Fibroblast of the aortic adventitia (primary cell): Measurements from ENCODE around the gene IGSF22. TPM values are rescaled to one million over a fixed set of nuclear protein-coding genes. Genes with fewer than 3 reads are reported as not detected.

ENCODE experiments used
- DNase-seq: peaks from one replicate; pipeline ENCODE4 v3.0.0-alpha.2; 2010; ENCODE audit warnings: low read depth
- H3K4me3 ChIP-seq: 2 replicates; pipeline ENCODE4 v1.5.1; 2011; ENCODE audit warnings: low read depth, mild to moderate bottlenecking, control low read depth, low read length, moderate library complexity
- CTCF ChIP-seq: IDR thresholded peaks from 2 replicates; pipeline ENCODE4 v1.5.1; 2011; ENCODE audit warnings: mild to moderate bottlenecking, low read length, control low read depth, inconsistent platforms; ENCODE audit not compliant: insufficient read depth
- total RNA-seq: library from RNA; depleted of rRNA; stranded (reverse); fragments of >200 nt; gene quantifications from 2 replicates; pipeline ENCODE4 v1.2.3, GENCODE V29; 2012; ENCODE audit warnings: low replicate concordance

The IGSF22 gene
- not detected in 2 replicates for total RNA-seq

DNA sequence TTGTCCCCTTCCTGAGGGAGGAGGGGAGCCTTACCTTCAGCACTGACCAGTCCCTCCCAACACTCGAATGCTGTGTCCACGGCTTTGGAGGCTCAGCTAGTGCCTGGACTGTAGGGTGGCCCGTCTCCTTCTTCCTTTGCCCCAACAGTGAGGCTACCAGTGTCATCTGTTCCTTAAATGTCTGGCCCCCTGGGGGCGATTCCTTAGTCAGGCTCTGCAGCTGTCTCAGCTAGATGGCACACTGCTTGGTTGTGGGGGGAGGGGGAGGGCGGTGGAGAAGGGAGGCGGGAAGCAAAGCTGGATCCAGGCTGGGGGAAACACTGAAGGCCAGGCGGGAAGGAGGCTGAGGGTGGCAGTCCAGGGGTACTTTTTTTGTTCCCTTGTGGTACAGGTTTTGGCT is at the start of gene IGSF22:
Gene IGSF22 (minus strand): TSS at position 149 of the 400 bp plus-strand sequence. CDS start 1,952 bp downstream, outside the sequence.
- DNase-seq, result no peak
- no peak for TF ChIP-seq CTCF
- no peak within 1 kb of the TSS for H3K4me3 ChIP-seq

DNA sequence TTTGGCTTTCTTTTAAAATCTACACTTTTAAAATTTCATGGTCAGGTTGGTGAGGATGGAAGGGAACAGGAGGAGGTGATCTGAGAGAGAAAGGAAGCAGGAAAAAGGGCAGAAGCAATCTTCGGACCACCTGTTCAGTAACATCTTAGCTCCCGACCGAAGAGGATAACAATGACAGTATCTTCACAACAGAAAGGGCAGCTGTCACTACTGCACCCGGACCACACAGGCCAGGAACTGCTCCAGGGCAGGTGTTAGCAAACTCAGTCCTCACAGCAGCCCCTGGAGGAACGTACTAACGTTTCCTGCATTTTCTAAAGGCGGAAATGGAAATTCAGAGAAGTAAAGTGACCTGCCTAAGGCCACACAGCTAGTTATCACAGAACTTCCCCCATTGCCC is 48.8 kb upstream of the IGSF22 start:
- no peak for DNase-seq
- no peak for TF ChIP-seq CTCF
- H3K4me3 ChIP-seq, result no peak overlapping the region

GRCh38 chr11:18773681-18774080 is 47.7 kb upstream of the IGSF22 start:
- no peak overlapping the region for H3K4me3 ChIP-seq
- DNase-seq, result no peak
- TF ChIP-seq CTCF, result no peak

- no peak overlapping the region for H3K4me3 ChIP-seq
- TF ChIP-seq CTCF, result no peak
- DNase-seq, result no peak
Measured at GRCh38 chr11:18773104-18773503, 47.1 kb upstream of the IGSF22 start.

- DNase-seq, result peak; percentile 20
- TF ChIP-seq CTCF, result no peak
- no peak overlapping the region for H3K4me3 ChIP-seq
Measured at GRCh38 chr11:18772211-18772610, 46.2 kb upstream of the IGSF22 start.

- TF ChIP-seq CTCF, result no peak
- no peak for DNase-seq
Measured at GRCh38 chr11:18771266-18772035, 45.5 kb upstream of the IGSF22 start.

More at GRCh38 chr11:18771266-18772035, 45.5 kb upstream of the IGSF22 start:
- H3K4me3 ChIP-seq, result no peak overlapping the region
